PC-3 (cell line): ENCODE measurements around the gene NOC2L. TPM values are rescaled to one million over a fixed set of nuclear protein-coding genes. Genes with fewer than 3 reads are reported as not detected.

ENCODE experiments used
- ATAC-seq: fragments of 200-7000 bp; cut with Tn5 transposase; 2 replicates; pipeline ENCODE4 v1.9.1; 2020; ENCODE audit warnings: mild to moderate bottlenecking, moderate library complexity
- BruUV-seq: library from RNA; stranded (reverse); fragments of 400-500 nt; replicated peaks from 2 replicates; lab custom pipeline; 2021; lab: Mats Ljungman, UMichigan
- CTCF ChIA-PET: fragments of 300-600 bp; sonication (Branson Sonifier 250); formaldehyde crosslinking; loops from one replicate; lab custom pipeline; 2022; ENCODE audit warnings: antibody characterized with exemption; lab: Charles Lee
- POLR2A ChIA-PET: fragments of 300-600 bp; sonication (Branson Sonifier 250); formaldehyde crosslinking; loops from one replicate; lab custom pipeline; 2022; ENCODE audit warnings: antibody characterized with exemption; ENCODE audit not compliant: unreplicated experiment; lab: Charles Lee
- DNase-seq: peaks from one replicate; pipeline ENCODE4 v3.0.0-alpha.2; 2015
- H2AFZ ChIP-seq: fragments of 300-600 bp; sonication (generic); 2 replicates; pipeline ENCODE4 v1.6.0; 2016; ENCODE audit warnings: antibody characterized with exemption, low read length
- H3F3A ChIP-seq: fragments of 300-600 bp; sonication (generic); one replicate; pipeline ENCODE4 v1.6.0; 2017; ENCODE audit warnings: antibody characterized with exemption, low read length, control low read depth, mild to moderate bottlenecking; ENCODE audit not compliant: unreplicated experiment
- H3K27ac ChIP-seq: fragments of 300-600 bp; sonication (generic); 2 replicates; pipeline ENCODE4 v1.5.1; 2016; ENCODE audit warnings: mild to moderate bottlenecking, low read length
- H3K27me3 ChIP-seq: fragments of 300-600 bp; sonication (generic); 2 replicates; pipeline ENCODE4 v1.6.1; 2016; ENCODE audit warnings: low read length, mixed read lengths
- H3K36me3 ChIP-seq: fragments of 300-600 bp; sonication (generic); 2 replicates; pipeline ENCODE4 v1.6.1; 2016; ENCODE audit warnings: low read depth, mixed run types, low read length, mixed read lengths
- H3K4me1 ChIP-seq: fragments of 300-600 bp; sonication (generic); 2 replicates; pipeline ENCODE4 v1.5.1; 2016; ENCODE audit warnings: low read length; ENCODE audit not compliant: insufficient read depth
- H3K4me2 ChIP-seq: fragments of 300-600 bp; sonication (generic); 2 replicates; pipeline ENCODE4 v1.6.0; 2016; ENCODE audit warnings: low read length
- H3K4me3 ChIP-seq: fragments of 300-600 bp; sonication (generic); 2 replicates; pipeline ENCODE4 v1.5.1; 2016; ENCODE audit warnings: mild to moderate bottlenecking, low read length, mixed read lengths
- H3K79me2 ChIP-seq: fragments of 300-600 bp; sonication (generic); 2 replicates; pipeline ENCODE4 v1.6.1; 2017; ENCODE audit warnings: low read length, mixed read lengths
- H3K9ac ChIP-seq: fragments of 300-600 bp; sonication (generic); 2 replicates; pipeline ENCODE4 v1.6.0; 2016; ENCODE audit warnings: mild to moderate bottlenecking, low read length
- H3K9me2 ChIP-seq: fragments of 300-600 bp; sonication (generic); replicated peaks from 2 replicates; pipeline ENCODE4 v1.6.1; 2016; ENCODE audit warnings: mixed run types, low read length, mixed read lengths
- H3K9me3 ChIP-seq: fragments of 300-600 bp; sonication (generic); 2 replicates; pipeline ENCODE4 v1.6.1; 2016; ENCODE audit warnings: low read length, mixed read lengths
- H4K20me1 ChIP-seq: fragments of 300-600 bp; sonication (generic); 2 replicates; pipeline ENCODE4 v1.6.1; 2016; ENCODE audit warnings: low read length, mixed read lengths
- EZH2 ChIP-seq: fragments of 300-600 bp; sonication (generic); IDR thresholded peaks from one replicate; pipeline ENCODE4 v1.6.1; 2017; ENCODE audit warnings: antibody characterized with exemption, mild to moderate bottlenecking, low read length; ENCODE audit not compliant: unreplicated experiment
- EZH2phosphoT487 ChIP-seq: fragments of 300-600 bp; sonication (generic); IDR thresholded peaks from 2 replicates; pipeline ENCODE4 v1.6.1; 2018; ENCODE audit warnings: mild to moderate bottlenecking, antibody characterized with exemption, low read length, borderline replicate concordance
- intact Hi-C: fragments of 100-400 bp; cut with micrococcal nuclease; formaldehyde crosslinking; loops from 2 replicates; pipeline ENCODE4 v1.9.0; 2023
- total RNA-seq: library from RNA; depleted of rRNA; stranded (reverse); fragments of >200 nt; gene quantifications from 2 replicates; pipeline ENCODE4 v1.2.3, GENCODE V29; 2014
- TF ChIP-seq, protein P1 (sequence below): fragments of 300-600 bp; sonication (generic); conservative IDR thresholded peaks from 2 replicates; pipeline ENCODE4 v1.5.1; 2017; ENCODE audit warnings: antibody characterized with exemption, low read depth, mild to moderate bottlenecking, low read length

Gene NOC2L
- total RNA-seq, 1 experiment from 2014 or later = 262 TPM

DNA sequence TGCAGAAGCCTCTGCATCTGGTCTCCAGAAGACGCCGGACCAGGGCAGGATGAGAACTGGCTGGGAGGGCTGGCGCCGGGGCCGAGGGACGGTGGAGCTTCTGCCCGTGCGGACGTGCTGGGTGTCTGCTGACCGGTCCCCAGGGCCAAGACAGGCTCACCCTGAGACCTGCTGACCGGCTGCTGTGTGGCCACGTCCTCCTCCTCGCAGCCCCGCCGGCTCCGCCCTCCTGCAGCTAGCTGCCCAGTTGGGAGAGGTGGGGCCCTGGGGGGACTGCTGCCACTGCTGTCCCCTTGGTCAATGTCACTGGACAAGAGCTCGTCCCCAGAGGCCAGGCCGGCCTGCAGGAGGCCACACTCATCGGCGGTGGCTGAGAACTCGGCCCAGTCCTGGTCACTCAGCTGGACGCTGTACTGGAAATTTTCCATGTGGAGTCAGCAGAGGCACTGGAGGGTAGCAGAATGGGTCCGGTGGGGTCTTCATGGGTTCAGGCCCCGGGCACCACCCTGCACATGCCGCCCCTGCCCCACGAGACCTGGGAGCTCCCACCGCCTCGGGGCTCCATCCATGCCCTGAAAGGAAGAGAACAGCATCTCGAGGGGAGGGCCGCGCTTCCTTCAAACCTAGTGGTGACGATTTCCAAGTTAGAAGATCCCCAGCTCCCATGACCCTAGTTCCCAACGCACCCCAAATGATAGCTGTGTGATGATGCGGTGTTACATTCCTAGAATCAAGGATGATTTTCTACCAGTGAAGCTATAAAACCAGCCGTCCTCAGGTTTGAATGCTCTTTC, 21.7 kb upstream of the NOC2L start:
- H3K9me2 ChIP-seq = no peaks in the 10 kb centered on the region
- intact Hi-C loops = no loop called here
- H3F3A ChIP-seq = no peaks in the 10 kb centered on the region
- no peak for DNase-seq
- ATAC-seq = no peak
- POLR2A ChIA-PET = interaction anchor here (0.5 to 1.0 kb wide), 3 partner anchors 12 to 293 kb away, joined by 3 to 11 read pairs (median 5); partner anchors contain the start of genes RNF223 and UBE2J2
- no peaks in the 10 kb centered on the region for H4K20me1 ChIP-seq
- BruUV-seq = no TSS peak
- H3K27ac ChIP-seq = no peak overlapping the region
- H3K4me2 ChIP-seq = no peak overlapping the region
- no peaks in the 10 kb centered on the region for H3K36me3 ChIP-seq
- peaks cover 11% of the 10 kb centered on the region for H3K27me3 ChIP-seq
- CTCF ChIA-PET = interaction anchor here (3.1 kb wide), 1 partner anchor 82 kb away, joined by 23 read pairs; no protein-coding TSS in a partner anchor
- no peak overlapping the region for H3K4me3 ChIP-seq
- H3K9me3 ChIP-seq = no peaks in the 10 kb centered on the region
- H3K79me2 ChIP-seq = no peaks in the 10 kb centered on the region
- H3K4me1 ChIP-seq = peaks cover 26% of the 10 kb centered on the region
- no peak overlapping the region for H3K9ac ChIP-seq
- TF ChIP-seq, protein P1, sequence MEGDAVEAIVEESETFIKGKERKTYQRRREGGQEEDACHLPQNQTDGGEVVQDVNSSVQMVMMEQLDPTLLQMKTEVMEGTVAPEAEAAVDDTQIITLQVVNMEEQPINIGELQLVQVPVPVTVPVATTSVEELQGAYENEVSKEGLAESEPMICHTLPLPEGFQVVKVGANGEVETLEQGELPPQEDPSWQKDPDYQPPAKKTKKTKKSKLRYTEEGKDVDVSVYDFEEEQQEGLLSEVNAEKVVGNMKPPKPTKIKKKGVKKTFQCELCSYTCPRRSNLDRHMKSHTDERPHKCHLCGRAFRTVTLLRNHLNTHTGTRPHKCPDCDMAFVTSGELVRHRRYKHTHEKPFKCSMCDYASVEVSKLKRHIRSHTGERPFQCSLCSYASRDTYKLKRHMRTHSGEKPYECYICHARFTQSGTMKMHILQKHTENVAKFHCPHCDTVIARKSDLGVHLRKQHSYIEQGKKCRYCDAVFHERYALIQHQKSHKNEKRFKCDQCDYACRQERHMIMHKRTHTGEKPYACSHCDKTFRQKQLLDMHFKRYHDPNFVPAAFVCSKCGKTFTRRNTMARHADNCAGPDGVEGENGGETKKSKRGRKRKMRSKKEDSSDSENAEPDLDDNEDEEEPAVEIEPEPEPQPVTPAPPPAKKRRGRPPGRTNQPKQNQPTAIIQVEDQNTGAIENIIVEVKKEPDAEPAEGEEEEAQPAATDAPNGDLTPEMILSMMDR = no peak
- no peak for TF ChIP-seq EZH2phosphoT487
- TF ChIP-seq EZH2 = no peak
- H2AFZ ChIP-seq = no peak overlapping the region

DNA sequence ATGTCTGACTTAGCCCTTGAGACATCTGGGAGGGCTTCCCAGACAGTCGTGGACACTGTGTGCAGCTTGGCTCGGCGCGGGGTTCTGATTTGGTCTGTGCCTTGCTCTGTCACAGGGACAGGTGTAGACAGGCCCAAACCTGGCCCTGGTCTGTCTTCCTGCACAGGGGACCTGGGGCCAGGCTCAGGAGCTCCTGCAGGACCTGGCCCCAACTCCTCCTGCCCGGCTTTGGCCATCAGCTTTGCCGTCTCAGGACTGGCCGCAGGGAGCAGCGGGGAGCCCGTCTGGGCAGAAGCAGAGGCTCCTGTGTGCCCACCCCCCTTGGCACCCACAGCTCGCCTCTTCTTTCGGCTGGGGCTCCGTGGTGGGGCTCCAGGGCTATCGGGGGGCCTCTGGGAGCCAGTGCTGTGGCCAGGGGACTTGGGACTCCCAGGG, 21.1 kb upstream of the NOC2L start:
- CTCF ChIA-PET = no interaction called here
- no peaks in the 10 kb centered on the region for H4K20me1 ChIP-seq
- TF ChIP-seq, protein P1 = no peak
- no peak for TF ChIP-seq EZH2phosphoT487
- no peak for TF ChIP-seq EZH2
- no peak overlapping the region for H3K4me3 ChIP-seq
- H3K4me2 ChIP-seq = no peak overlapping the region
- BruUV-seq = no TSS peak
- H3K9me2 ChIP-seq = no peaks in the 10 kb centered on the region
- POLR2A ChIA-PET = interaction anchor here (1.0 kb wide), 1 partner anchor 11 kb away, joined by 5 read pairs; no protein-coding TSS in a partner anchor
- no peak overlapping the region for H2AFZ ChIP-seq
- intact Hi-C loops = no loop called here
- DNase-seq (no peak), ATAC-seq (no peak)
- no peaks in the 10 kb centered on the region for H3K36me3 ChIP-seq
- H3K27ac ChIP-seq = no peak overlapping the region
- H3K9me3 ChIP-seq = no peaks in the 10 kb centered on the region
- H3K79me2 ChIP-seq = no peaks in the 10 kb centered on the region
- H3K27me3 ChIP-seq = peaks cover 11% of the 10 kb centered on the region
- no peak overlapping the region for H3K9ac ChIP-seq
- no peaks in the 10 kb centered on the region for H3F3A ChIP-seq
- peaks cover 32% of the 10 kb centered on the region for H3K4me1 ChIP-seq

DNA sequence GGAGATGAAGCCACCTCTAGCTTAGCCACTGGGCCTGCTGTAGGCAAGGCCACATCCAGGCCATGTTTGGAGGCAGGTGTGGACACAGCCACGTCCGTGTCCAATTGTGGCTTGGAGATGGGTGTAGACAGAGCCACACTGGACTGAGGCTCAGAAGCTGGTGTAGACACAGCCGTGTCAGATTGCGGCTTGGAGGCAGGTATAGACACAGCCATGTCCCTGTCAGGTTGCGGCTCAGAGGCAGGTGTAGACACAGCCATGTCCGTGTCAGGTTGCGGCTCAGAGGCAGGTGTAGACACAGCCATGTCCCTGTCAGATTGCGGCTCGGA, 20.7 kb upstream of the NOC2L start:
- POLR2A ChIA-PET = no interaction called here
- no peak for ATAC-seq
- Histone ChIP-seq H3K36me3 (no peaks in the 10 kb centered on the region), H3K9me3 (no peaks in the 10 kb centered on the region), H3K27ac (no peak overlapping the region), H3K4me1 (peaks cover 32% of the 10 kb centered on the region), H3K9ac (no peak overlapping the region), H3K27me3 (peaks cover 11% of the 10 kb centered on the region), H2AFZ (no peak overlapping the region), H4K20me1 (no peaks in the 10 kb centered on the region), H3F3A (no peaks in the 10 kb centered on the region), H3K9me2 (no peaks in the 10 kb centered on the region), H3K79me2 (no peaks in the 10 kb centered on the region), H3K4me3 (no peak overlapping the region), H3K4me2 (no peak overlapping the region)
- intact Hi-C loops = no loop called here
- no TSS peak for BruUV-seq
- DNase-seq = no peak
- CTCF ChIA-PET = no interaction called here
- TF ChIP-seq EZH2 = no peak
- TF ChIP-seq, protein P1 = no peak
- TF ChIP-seq EZH2phosphoT487 = no peak
